ENCODE results near the gene NEK4.

- no peak for TF ChIP-seq CTCF (IDR thresholded peaks at IDR 0.05; ENCODE audit: low read length)
- no peak for TF ChIP-seq EZH2 (optimal IDR thresholded peaks at IDR 0.05; ENCODE audit: low read depth, low read length)
- no peak for TF ChIP-seq EZH2phosphoT487 (IDR thresholded peaks at IDR 0.05; ENCODE audit: low read length)
These were observed 16.5 kb upstream of the NEK4 start for GRCh38 chr3:52787246-52787645.

Measured in MM.1S (cell line).